H1 (cell line): ENCODE data around the gene ALAS1. TPM values are rescaled to one million over a fixed set of nuclear protein-coding genes. Genes with fewer than 3 reads are reported as not detected.

Source experiments
- ASH2L ChIP-seq: fragments of 200-600, 300-600 bp; sonication (generic); IDR thresholded peaks from one replicate; pipeline ENCODE4 v1.7.1; 2017; ENCODE audit warnings: low read length
- BCL11A ChIP-seq, 2 experiments: IDR thresholded peaks; one replicate each; pipeline ENCODE4 v1.6.1; 2011; ENCODE audit warnings: low read depth in 2 of 2, low read length in 2 of 2, mild to moderate bottlenecking in 2 of 2
- CEBPB ChIP-seq: IDR thresholded peaks from 2 replicates; pipeline ENCODE4 v1.6.1; 2012; ENCODE audit warnings: low read depth, low read length
- CHD7 ChIP-seq: fragments of 300-600 bp; sonication (generic); IDR thresholded peaks from 2 replicates; pipeline ENCODE4 v1.7.1; 2012; ENCODE audit warnings: low read length, moderate library complexity, mild to moderate bottlenecking, inconsistent platforms; ENCODE audit not compliant: insufficient replicate concordance
- NRF1 ChIP-seq: IDR thresholded peaks from 2 replicates; pipeline ENCODE4 v1.6.1; 2011; ENCODE audit warnings: mild to moderate bottlenecking, low read depth, low read length, improper control_type of control experiment
- POLR2A ChIP-seq, 2 experiments: IDR thresholded peaks; 1 replicate in 1 of 2; 2 replicates in 1 of 2; pipeline ENCODE4 v1.6.1; 2011; ENCODE audit warnings: low read depth in 2 of 2, low read length in 2 of 2, mild to moderate bottlenecking in 2 of 2; ENCODE audit errors: control extremely low read depth in 1 of 2
- SP4 ChIP-seq: IDR thresholded peaks from 2 replicates; pipeline ENCODE4 v1.6.1; 2012; ENCODE audit warnings: low read length, inconsistent platforms
- TBP ChIP-seq: IDR thresholded peaks from 2 replicates; pipeline ENCODE4 v1.6.1; 2011; ENCODE audit warnings: low read depth, low read length, improper control_type of control experiment
- polyA plus RNA-seq, 7 experiments: library from polyadenylated mRNA; depleted of rRNA in 3 of 7; stranded (reverse) in 5 of 7; unstranded in 2 of 7; fragments of >200 nt in 5 of 7; fragments of 200-250 nt in 2 of 7; gene quantifications; 1 replicate in 5 of 7; 2 replicates in 1 of 7; 4 replicates in 1 of 7; pipeline versions ENCODE4 v1.2.1 to v1.2.3, GENCODE V29; 2011 to 2013; ENCODE audit warnings: missing spikeins in 2 of 7, mixed read lengths in 2 of 7
- total RNA-seq: library from RNA; stranded (reverse); fragmentation: NEBNext Ultra II Directional; extraction: Animal tissue kit (Norgen Biotek cat#: 25700); gene quantifications from 2 replicates; pipeline ENCODE4 v1.2.1, GENCODE V29; 2021
- TF ChIP-seq, protein P1 (sequence below): IDR thresholded peaks from 2 replicates; pipeline ENCODE4 v1.6.1; 2011; ENCODE audit warnings: low read depth, mild to moderate bottlenecking, low read length; ENCODE audit not compliant: insufficient read depth

The ALAS1 gene
- total and polyA plus RNA-seq, 2 of the 8 experiments (the other 6 are each of a cell fraction or from before 2014, with no cell fraction given) = 45.9 to 84.4 TPM

GRCh38 chr3:52250122-52250521, 52.2 kb downstream of the ALAS1 start (continued):
- TF ChIP-seq CHD7 (no peak), BCL11A (IDR thresholded peaks at IDR 0.05; ENCODE audit: low read depth in 2 of 2, low read length in 2 of 2) (no peak), ASH2L (no peak), SP4 (no peak), TBP (no peak), CEBPB (no peak), NRF1 (no peak), POLR2A (IDR thresholded peaks at IDR 0.05; ENCODE audit: control extremely low read depth in 1 of 2, low read depth in 2 of 2, low read length in 2 of 2) (no peak)
- TF ChIP-seq, protein P1, sequence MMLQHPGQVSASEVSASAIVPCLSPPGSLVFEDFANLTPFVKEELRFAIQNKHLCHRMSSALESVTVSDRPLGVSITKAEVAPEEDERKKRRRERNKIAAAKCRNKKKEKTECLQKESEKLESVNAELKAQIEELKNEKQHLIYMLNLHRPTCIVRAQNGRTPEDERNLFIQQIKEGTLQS = no peak
- TF ChIP-seq, all 59 proteins: peak for 0
